Measurements from ENCODE around the gene ADGRV1.

ADGRV1 gene

DNA sequence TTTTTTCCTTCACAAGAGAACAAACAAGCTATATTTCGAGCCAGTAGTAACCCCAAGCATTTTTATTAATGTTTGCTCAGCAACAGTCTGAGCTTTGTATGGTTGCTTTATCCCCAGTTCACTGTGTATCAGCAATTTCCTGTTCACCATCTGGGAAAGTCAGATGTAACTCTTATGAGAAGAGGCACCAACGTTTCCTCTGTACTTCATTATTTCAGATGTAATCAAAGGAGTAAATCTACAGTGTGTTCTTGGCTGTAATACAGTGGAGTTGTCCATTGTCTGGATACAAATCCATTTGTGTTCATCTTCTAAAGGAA lies 484.3 kb downstream of the ADGRV1 start:
- POLR2A ChIA-PET, result no interaction called here
- H3K4me3 ChIP-seq (ENCODE audit: low read depth, low read length), result no peak overlapping the region
- TF ChIP-seq HOXA7 (CRISPR knock-in tag; IDR thresholded peaks at IDR 0.05; ENCODE audit: borderline replicate concordance) (no peak), ZNF266 (tag by site-specific recombination; IDR thresholded peaks at IDR 0.05; ENCODE audit: low read depth) (no peak), ZXDB (tag by site-specific recombination; IDR thresholded peaks at IDR 0.05) (no peak), ZNF701 (tag by site-specific recombination; IDR thresholded peaks at IDR 0.05) (no peak), ZNF76 (tag by site-specific recombination; IDR thresholded peaks at IDR 0.05; ENCODE audit: borderline replicate concordance, low read depth) (no peak), ZBTB17 (tag by site-specific recombination; IDR thresholded peaks at IDR 0.05) (no peak)
- no peaks in the 10 kb centered on the region for H3K36me3 ChIP-seq (ENCODE audit: control insufficient read depth in 2 of 2, insufficient read depth in 1 of 2, low read length in 2 of 2)
- CTCF ChIA-PET, result interaction anchor here (0.6 kb wide), 1 partner anchor 32 kb away, joined by 3 read pairs; no protein-coding TSS in a partner anchor
- H3K9me3 ChIP-seq (ENCODE audit: control insufficient read depth, insufficient read depth, low read depth, low read length), result no peaks in the 10 kb centered on the region
- no peak overlapping the region for H3K27ac ChIP-seq (ENCODE audit: extremely low read depth, low read depth, low read length)
- peaks cover 9% of the 10 kb centered on the region for H3K4me1 ChIP-seq (ENCODE audit: control insufficient read depth, insufficient read depth, low read length)

DNA sequence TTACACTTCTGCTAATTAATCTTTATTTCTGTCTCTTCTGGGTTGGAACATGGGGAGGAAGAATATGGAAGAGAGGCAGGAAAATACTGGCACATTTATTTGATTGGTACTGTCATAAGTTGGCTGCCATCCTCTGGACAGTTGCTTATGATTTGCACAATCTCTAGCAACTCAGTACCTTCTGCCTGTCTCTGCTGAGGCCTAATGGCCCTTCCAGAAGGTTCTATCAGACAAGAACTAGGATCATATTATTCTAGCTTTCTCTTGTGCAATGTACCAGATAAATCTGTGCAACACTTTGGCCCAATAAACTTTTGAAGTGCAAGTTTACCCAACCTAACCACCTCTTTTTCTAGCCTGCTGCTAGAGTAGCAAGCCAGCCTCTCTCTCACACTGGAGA lies 489.5 kb downstream of the ADGRV1 start:
- H3K4me1 ChIP-seq (ENCODE audit: control insufficient read depth, insufficient read depth, low read length), result peaks cover 3% of the 10 kb centered on the region; the same call in 1 of the 2 replicates
- H3K4me3 ChIP-seq (ENCODE audit: low read depth, low read length), result no peak overlapping the region
- no peak overlapping the region for H3K27ac ChIP-seq (ENCODE audit: extremely low read depth, low read depth, low read length)
- CTCF ChIA-PET, result no interaction called here
- no peaks in the 10 kb centered on the region for H3K9me3 ChIP-seq (ENCODE audit: control insufficient read depth, insufficient read depth, low read depth, low read length)
- POLR2A ChIA-PET, result no interaction called here
- TF ChIP-seq ZNF521 (tag by site-specific recombination; IDR thresholded peaks at IDR 0.05) (no peak), BCL11B (tag by site-specific recombination; IDR thresholded peaks at IDR 0.05; ENCODE audit: low read depth) (no peak), SP7 (tag by site-specific recombination; IDR thresholded peaks at IDR 0.05) (no peak), KLF9 (tag by site-specific recombination; IDR thresholded peaks at IDR 0.05; ENCODE audit: low read depth) (no peak), GLIS2 (tag by site-specific recombination; IDR thresholded peaks at IDR 0.05) (no peak), ZNF112 (tag by site-specific recombination; IDR thresholded peaks at IDR 0.05) (no peak), ZNF404 (tag by site-specific recombination; IDR thresholded peaks at IDR 0.05) (no peak)
- no peaks in the 10 kb centered on the region for H3K36me3 ChIP-seq (ENCODE audit: control insufficient read depth in 2 of 2, insufficient read depth in 1 of 2, low read length in 2 of 2)

DNA sequence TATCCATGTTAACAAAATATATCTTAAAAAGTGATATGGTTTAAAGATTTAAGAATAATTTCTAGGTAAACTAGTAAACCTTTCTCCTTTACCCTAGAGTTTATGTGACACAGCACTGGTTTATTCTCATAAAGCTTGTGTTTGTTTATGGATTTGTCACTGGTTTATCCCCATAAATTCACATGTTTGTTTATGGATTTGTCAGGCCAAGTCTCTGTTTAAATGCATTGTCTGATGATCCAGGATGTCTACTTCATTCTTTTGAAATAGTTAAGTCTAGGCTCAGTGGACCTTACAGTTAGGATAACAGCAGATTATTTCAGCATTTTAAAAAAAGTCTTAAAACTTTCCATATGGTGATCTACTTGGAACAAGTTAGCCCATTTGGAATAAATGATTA lies 490.5 kb downstream of the ADGRV1 start:
- no peak for TF ChIP-seq SCRT1 (tag by site-specific recombination; IDR thresholded peaks at IDR 0.05; ENCODE audit: borderline replicate concordance)
- TF ChIP-seq, protein P1, sequence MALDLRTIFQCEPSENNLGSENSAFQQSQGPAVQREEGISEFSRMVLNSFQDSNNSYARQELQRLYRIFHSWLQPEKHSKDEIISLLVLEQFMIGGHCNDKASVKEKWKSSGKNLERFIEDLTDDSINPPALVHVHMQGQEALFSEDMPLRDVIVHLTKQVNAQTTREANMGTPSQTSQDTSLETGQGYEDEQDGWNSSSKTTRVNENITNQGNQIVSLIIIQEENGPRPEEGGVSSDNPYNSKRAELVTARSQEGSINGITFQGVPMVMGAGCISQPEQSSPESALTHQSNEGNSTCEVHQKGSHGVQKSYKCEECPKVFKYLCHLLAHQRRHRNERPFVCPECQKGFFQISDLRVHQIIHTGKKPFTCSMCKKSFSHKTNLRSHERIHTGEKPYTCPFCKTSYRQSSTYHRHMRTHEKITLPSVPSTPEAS (tag by site-specific recombination; IDR thresholded peaks at IDR 0.05), result no peak
- TF ChIP-seq IKZF3 (tag by site-specific recombination; IDR thresholded peaks at IDR 0.05), result no peak
- TF ChIP-seq ZNF600 (tag by site-specific recombination; IDR thresholded peaks at IDR 0.05), result no peak
- TF ChIP-seq ZNF146 (tag by site-specific recombination; IDR thresholded peaks at IDR 0.05), result no peak
- no peak for TF ChIP-seq ZFP41 (tag by site-specific recombination; IDR thresholded peaks at IDR 0.05; ENCODE audit: borderline replicate concordance)
- no peak for TF ChIP-seq ZNF37A (tag by site-specific recombination; IDR thresholded peaks at IDR 0.05)
- no peak for TF ChIP-seq ZNF335 (tag by site-specific recombination; conservative IDR thresholded peaks at IDR 0.05)
- TF ChIP-seq KLF7 (tag by site-specific recombination; IDR thresholded peaks at IDR 0.05; ENCODE audit: borderline replicate concordance), result no peak
- Histone ChIP-seq H3K4me3 (ENCODE audit: low read depth, low read length) (no peak overlapping the region), H3K36me3 (ENCODE audit: control insufficient read depth in 2 of 2, insufficient read depth in 1 of 2, low read length in 2 of 2) (no peaks in the 10 kb centered on the region), H3K27ac (ENCODE audit: extremely low read depth, low read depth, low read length) (no peak overlapping the region), H3K9me3 (ENCODE audit: control insufficient read depth, insufficient read depth, low read depth, low read length) (no peaks in the 10 kb centered on the region), H3K4me1 (ENCODE audit: control insufficient read depth, insufficient read depth, low read length) (peaks cover 6% of the 10 kb centered on the region; the same call in 1 of the 2 replicates)
- ChIA-PET CTCF (interaction anchor here (0.7 to 0.9 kb wide), 2 partner anchors 253 to 371 kb away, joined by 3 to 4 read pairs; no protein-coding TSS in a partner anchor), POLR2A (no interaction called here)
